HL-60 (cell line): ENCODE measurements around the gene MGAT4A.

Experiments used
- GABPA ChIP-seq: IDR thresholded peaks from 2 replicates; pipeline ENCODE4 v1.6.1; 2012; ENCODE audit warnings: low read depth
- POLR2AphosphoS5 ChIP-seq: IDR thresholded peaks from 2 replicates; pipeline ENCODE4 v1.6.1; 2012; ENCODE audit warnings: low read depth
- SPI1 ChIP-seq: IDR thresholded peaks from 2 replicates; pipeline ENCODE4 v1.6.1; 2012; ENCODE audit warnings: low read depth, mild to moderate bottlenecking, borderline replicate concordance
- TF ChIP-seq, protein P1 (sequence below): IDR thresholded peaks from one replicate; pipeline ENCODE4 v1.5.1; 2011; ENCODE audit warnings: low read length, control low read depth, inconsistent platforms; ENCODE audit not compliant: insufficient read depth

- TF ChIP-seq GABPA (no peak), SPI1 (no peak), POLR2AphosphoS5 (no peak)
- TF ChIP-seq, protein P1, sequence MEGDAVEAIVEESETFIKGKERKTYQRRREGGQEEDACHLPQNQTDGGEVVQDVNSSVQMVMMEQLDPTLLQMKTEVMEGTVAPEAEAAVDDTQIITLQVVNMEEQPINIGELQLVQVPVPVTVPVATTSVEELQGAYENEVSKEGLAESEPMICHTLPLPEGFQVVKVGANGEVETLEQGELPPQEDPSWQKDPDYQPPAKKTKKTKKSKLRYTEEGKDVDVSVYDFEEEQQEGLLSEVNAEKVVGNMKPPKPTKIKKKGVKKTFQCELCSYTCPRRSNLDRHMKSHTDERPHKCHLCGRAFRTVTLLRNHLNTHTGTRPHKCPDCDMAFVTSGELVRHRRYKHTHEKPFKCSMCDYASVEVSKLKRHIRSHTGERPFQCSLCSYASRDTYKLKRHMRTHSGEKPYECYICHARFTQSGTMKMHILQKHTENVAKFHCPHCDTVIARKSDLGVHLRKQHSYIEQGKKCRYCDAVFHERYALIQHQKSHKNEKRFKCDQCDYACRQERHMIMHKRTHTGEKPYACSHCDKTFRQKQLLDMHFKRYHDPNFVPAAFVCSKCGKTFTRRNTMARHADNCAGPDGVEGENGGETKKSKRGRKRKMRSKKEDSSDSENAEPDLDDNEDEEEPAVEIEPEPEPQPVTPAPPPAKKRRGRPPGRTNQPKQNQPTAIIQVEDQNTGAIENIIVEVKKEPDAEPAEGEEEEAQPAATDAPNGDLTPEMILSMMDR = no peak
Observed at GRCh38 chr2:98676742-98677141, 54.2 kb downstream of the MGAT4A start.
